NCI-H2171 (cell line): Measurements from ENCODE around the gene GK.
"Not testable (repeated sequence)": the region's sequence is repeated elsewhere in the genome, so short reads cannot be mapped to it uniquely, and the experiment has no call there.

Source experiments
- DNase-seq: peaks from one replicate; lab custom pipeline; 2025; lab: John Stamatoyannopoulos, UW

The GK gene

GRCh38 chrX:30654386-30654785 lies 1.2 kb downstream of the GK start:
- not testable (repeated sequence) for DNase-seq

GRCh38 chrX:30654989-30655607 lies 1.9 kb downstream of the GK start:
- DNase-seq = no peak

GRCh38 chrX:30655991-30656390 lies 2.8 kb downstream of the GK start:
- no peak for DNase-seq

- no peak for DNase-seq
Observed at GRCh38 chrX:30657196-30658161, 4.3 kb downstream of the GK start.

GRCh38 chrX:30659421-30659820 lies 6.2 kb downstream of the GK start:
- no peak for DNase-seq

GRCh38 chrX:30661228-30661627 lies 8.0 kb downstream of the GK start:
- no peak for DNase-seq

GRCh38 chrX:30663322-30663721 lies 10.1 kb downstream of the GK start:
- DNase-seq = no peak

GRCh38 chrX:30665471-30665870 lies 12.2 kb downstream of the GK start:
- no peak for DNase-seq

- DNase-seq = no peak
Observed at GRCh38 chrX:30666094-30666493, 12.9 kb downstream of the GK start.

GRCh38 chrX:30668581-30668980 lies 15.4 kb downstream of the GK start:
- no peak for DNase-seq

GRCh38 chrX:30671189-30671588 lies 18.0 kb downstream of the GK start:
- DNase-seq = not testable (repeated sequence)

- DNase-seq = no peak
Observed at GRCh38 chrX:30673127-30673796, 20.0 kb downstream of the GK start.

- DNase-seq = no peak
Observed at GRCh38 chrX:30673884-30674598, 20.8 kb downstream of the GK start.

- no peak for DNase-seq
Observed at GRCh38 chrX:30674799-30675198, 21.6 kb downstream of the GK start.

GRCh38 chrX:30679369-30679768 lies 26.1 kb downstream of the GK start:
- DNase-seq = no peak

GRCh38 chrX:30680618-30681017 lies 27.4 kb downstream of the GK start:
- no peak for DNase-seq

- DNase-seq = no peak
Observed at GRCh38 chrX:30688641-30689040, 35.4 kb downstream of the GK start.

- DNase-seq = no peak
Observed at GRCh38 chrX:30689116-30689515, 35.9 kb downstream of the GK start.

GRCh38 chrX:30690330-30690729 lies 37.1 kb downstream of the GK start:
- DNase-seq = no peak

GRCh38 chrX:30693999-30694650 lies 40.9 kb downstream of the GK start:
- no peak for DNase-seq

GRCh38 chrX:30702736-30703135 lies 49.5 kb downstream of the GK start:
- DNase-seq = no peak
